Neural cell (in vitro differentiated cells): Measurements from ENCODE around the gene SMAD7.

Experiments
- CTCF ChIP-seq: fragments of 450-650 bp; IDR thresholded peaks from 2 replicates; pipeline ENCODE4 v1.5.1; 2014; ENCODE audit warnings: antibody characterized with exemption, mild to moderate bottlenecking, moderate library complexity; ENCODE audit not compliant: poor library complexity, severe bottlenecking
- EP300 ChIP-seq: fragments of 450-650 bp; conservative IDR thresholded peaks from 2 replicates; pipeline ENCODE4 v1.6.1; 2014; ENCODE audit warnings: antibody characterized with exemption, mild to moderate bottlenecking, moderate library complexity; ENCODE audit not compliant: poor library complexity, severe bottlenecking
- EZH2 ChIP-seq: fragments of 200-600, 300-800 bp; shearing (Covaris generic), sonication (generic); IDR thresholded peaks from 2 replicates; pipeline ENCODE4 v1.6.1; 2014; ENCODE audit warnings: antibody characterized with exemption, low read length, borderline replicate concordance, mild to moderate bottlenecking; ENCODE audit not compliant: insufficient read depth, poor library complexity, severe bottlenecking
- MXI1 ChIP-seq: fragments of 450-650 bp; conservative IDR thresholded peaks from 2 replicates; pipeline ENCODE4 v1.6.1; 2014; ENCODE audit warnings: antibody characterized with exemption, mild to moderate bottlenecking; ENCODE audit not compliant: poor library complexity, severe bottlenecking
- POLR2AphosphoS5 ChIP-seq: IDR thresholded peaks from 2 replicates; pipeline ENCODE4 v1.6.1; 2012
- SMC3 ChIP-seq: fragments of 450-650 bp; conservative IDR thresholded peaks from 2 replicates; pipeline ENCODE4 v1.6.1; 2014; ENCODE audit warnings: antibody characterized with exemption, mild to moderate bottlenecking, moderate library complexity; ENCODE audit not compliant: poor library complexity

- TF ChIP-seq CTCF (no peak), MXI1 (no peak), EZH2 (no peak), SMC3 (no peak), EP300 (no peak), POLR2AphosphoS5 (no peak)
These were observed 4.9 kb downstream of the SMAD7 start for GRCh38 chr18:48945953-48946217.
